Fibroblast of lung (primary cell): ENCODE measurements around the gene SDK1.

Experiments used
- CTCF ChIP-seq, 2 donors: IDR thresholded peaks in 1 of 2; conservative IDR thresholded peaks in 1 of 2; 1 replicate in 1 of 2; 2 replicates in 1 of 2; pipeline ENCODE4 v1.5.1; 2011 to 2012; ENCODE audit warnings: low read length in 2 of 2, control low read depth in 1 of 2, inconsistent platforms in 1 of 2, low read depth in 1 of 2, mild to moderate bottlenecking in 1 of 2
- EZH2 ChIP-seq: IDR thresholded peaks from 2 replicates; pipeline ENCODE4 v1.5.1; 2012; ENCODE audit warnings: low read length, control low read depth, mild to moderate bottlenecking; ENCODE audit errors: missing control alignments

- no peak for TF ChIP-seq EZH2
- no peak for TF ChIP-seq CTCF (conservative IDR thresholded peaks at IDR 0.05 in 1 of 2, IDR thresholded peaks at IDR 0.05 in 1 of 2; ENCODE audit: low read depth in 1 of 2, low read length in 2 of 2)
These were observed 932.8 kb downstream of the SDK1 start for GRCh38 chr7:4233621-4234497.
